GM18526 (cell line): Measurements from ENCODE around the gene ZBTB44.

ENCODE experiments used
- POLR2A ChIP-seq: IDR thresholded peaks from 3 replicates; pipeline ENCODE4 v1.6.1; 2011; ENCODE audit not compliant: insufficient read length; ENCODE audit errors: extremely low read depth

ZBTB44 gene

DNA sequence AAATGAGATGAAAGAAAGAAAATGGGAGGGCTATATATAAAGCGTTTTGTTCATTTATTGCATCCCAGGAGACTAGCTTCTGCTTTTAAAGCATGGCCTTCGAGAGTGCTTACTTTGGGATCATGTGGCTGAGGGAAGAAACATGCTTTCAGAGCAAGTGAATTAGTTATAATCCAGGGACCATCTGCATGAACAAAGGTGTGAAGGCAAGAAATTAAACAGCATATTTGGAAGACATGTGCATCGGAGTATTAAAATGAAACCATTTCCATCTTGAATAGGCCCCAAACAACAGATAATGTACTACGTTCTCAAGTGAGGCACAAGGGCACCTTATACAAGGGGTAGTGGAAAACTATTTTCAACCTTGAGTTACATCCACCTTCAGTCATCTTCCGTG is 51.4 kb downstream of the ZBTB44 start:
- no peak for TF ChIP-seq POLR2A

DNA sequence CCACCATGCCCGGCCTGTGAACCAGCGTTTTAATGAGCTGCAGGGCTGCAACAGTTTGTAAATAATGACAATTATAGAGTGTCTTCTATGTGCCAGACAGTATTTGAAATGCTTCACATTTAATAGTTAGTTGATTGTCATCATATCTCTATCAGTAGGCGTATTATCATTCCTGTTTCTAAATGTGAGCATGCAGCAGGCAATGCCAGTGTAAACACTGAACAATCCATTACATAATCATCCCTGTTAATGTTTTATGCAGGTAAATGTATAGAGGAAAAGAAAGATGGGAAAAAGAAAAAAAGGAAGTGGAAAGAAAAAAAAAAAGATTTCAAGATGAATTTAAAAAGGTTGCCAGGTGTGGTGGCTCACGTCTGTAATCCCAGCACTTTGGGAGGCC is 52.3 kb downstream of the ZBTB44 start:
- no peak for TF ChIP-seq POLR2A

DNA sequence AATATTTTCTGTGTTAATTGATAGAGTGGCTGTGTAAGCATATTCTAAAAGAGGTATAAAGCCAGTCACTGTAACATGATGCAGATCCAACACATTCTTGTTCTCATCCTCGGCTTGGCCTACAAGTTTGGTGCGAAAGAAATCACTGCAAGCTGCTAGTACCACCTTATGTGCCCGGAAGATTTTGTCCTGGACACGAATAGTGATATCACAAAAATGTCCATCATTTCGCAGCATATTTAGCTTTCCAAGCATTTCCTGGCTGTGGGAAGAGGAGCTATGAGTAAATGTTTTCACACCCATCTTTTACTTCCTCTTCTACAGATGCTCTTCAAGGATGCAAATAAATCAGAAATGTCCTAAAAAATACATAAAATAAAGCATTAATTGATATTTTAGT is 53.1 kb downstream of the ZBTB44 start:
- TF ChIP-seq POLR2A, result no peak

- no peak for TF ChIP-seq POLR2A
Observed at GRCh38 chr11:130260742-130261141, 54.0 kb downstream of the ZBTB44 start.

GRCh38 chr11:130260080-130260627 is 54.6 kb downstream of the ZBTB44 start:
- no peak for TF ChIP-seq POLR2A

- TF ChIP-seq POLR2A, result no peak
Observed at GRCh38 chr11:130249371-130249770, 65.3 kb downstream of the ZBTB44 start.

- TF ChIP-seq POLR2A, result no peak
Observed at GRCh38 chr11:130247319-130247718, 67.4 kb downstream of the ZBTB44 start.

GRCh38 chr11:130246738-130247137 is 68.0 kb downstream of the ZBTB44 start:
- no peak for TF ChIP-seq POLR2A

GRCh38 chr11:130246270-130246669 is 68.4 kb downstream of the ZBTB44 start:
- no peak for TF ChIP-seq POLR2A

GRCh38 chr11:130244848-130245247 is 69.9 kb downstream of the ZBTB44 start:
- TF ChIP-seq POLR2A, result no peak

DNA sequence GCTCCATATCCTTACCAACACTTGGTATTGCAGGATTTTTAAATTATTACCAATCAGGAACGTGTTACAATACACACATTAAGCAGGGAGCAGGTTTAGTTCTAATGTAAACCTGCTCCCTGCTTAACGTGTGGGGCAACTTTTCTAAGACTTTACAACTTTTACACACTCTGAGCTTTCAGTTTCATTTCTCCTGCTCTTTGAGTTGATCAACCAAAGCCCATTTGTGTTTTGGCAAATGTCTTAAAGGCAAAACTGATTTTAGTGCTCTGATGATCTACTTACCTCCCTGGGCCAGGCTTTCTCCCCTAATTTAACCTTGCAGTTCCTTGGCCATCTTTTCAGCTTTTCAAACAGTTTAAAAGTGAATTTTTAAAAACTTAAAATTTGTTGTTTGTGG is 70.9 kb downstream of the ZBTB44 start:
- TF ChIP-seq POLR2A, result no peak

DNA sequence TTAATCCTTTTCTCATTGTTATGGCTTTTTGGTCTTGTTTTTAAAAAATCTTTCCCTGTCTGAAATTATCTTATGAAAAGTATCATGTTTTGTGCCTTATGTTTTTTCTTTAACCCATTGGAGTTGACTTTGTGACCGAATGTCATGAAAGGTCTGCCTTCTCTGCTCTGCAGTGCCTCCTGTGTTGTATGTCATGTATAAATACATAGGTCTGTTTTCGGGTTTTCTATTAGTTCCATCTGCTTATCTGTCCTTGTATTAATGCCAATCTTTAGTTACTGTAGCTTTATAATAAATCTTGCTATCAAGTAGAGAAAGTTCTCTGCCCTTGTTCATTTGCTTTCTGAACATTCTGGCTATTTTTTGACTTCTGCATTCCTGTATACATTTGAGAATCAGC is 73.0 kb downstream of the ZBTB44 start:
- TF ChIP-seq POLR2A, result no peak

- no peak for TF ChIP-seq POLR2A
Observed at GRCh38 chr11:130237282-130238006, 77.3 kb downstream of the ZBTB44 start.

- no peak for TF ChIP-seq POLR2A
Observed at GRCh38 chr11:130234315-130234714, 80.4 kb downstream of the ZBTB44 start.

GRCh38 chr11:130227373-130227772 is 87.3 kb downstream of the ZBTB44 start:
- no peak for TF ChIP-seq POLR2A

DNA sequence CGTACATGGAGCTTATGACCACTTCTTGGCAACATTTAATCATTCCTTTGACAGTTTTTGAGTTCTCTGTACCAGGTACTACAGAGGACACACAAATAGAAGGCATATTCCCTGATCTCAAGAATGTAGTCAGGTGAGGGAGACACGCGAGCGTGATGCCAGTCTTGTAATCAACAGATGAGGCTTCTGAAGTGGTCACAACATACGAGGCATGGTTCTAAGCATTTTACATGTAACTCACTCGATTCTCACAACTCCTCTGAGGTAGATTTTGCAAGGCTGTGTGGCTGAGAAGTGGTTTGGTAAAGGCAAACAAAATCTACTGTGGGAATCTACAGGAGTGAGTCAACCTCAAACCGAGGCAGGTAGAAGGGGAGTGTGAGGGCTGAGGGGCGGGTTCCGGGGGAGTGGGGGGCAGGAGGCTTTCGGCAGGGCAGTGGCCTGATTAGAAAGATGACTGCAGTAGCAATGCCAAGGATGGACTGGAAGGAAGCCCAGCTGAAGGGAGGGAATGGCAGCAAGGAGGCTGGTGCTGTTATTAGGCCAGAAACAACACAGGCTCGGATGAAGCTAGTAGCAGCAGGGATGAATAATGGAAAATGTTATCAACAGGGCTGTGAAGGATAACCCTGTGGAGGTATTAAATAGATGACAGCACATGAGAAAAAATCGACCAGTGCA is 91.3 kb downstream of the ZBTB44 start:
- no peak for TF ChIP-seq POLR2A

DNA sequence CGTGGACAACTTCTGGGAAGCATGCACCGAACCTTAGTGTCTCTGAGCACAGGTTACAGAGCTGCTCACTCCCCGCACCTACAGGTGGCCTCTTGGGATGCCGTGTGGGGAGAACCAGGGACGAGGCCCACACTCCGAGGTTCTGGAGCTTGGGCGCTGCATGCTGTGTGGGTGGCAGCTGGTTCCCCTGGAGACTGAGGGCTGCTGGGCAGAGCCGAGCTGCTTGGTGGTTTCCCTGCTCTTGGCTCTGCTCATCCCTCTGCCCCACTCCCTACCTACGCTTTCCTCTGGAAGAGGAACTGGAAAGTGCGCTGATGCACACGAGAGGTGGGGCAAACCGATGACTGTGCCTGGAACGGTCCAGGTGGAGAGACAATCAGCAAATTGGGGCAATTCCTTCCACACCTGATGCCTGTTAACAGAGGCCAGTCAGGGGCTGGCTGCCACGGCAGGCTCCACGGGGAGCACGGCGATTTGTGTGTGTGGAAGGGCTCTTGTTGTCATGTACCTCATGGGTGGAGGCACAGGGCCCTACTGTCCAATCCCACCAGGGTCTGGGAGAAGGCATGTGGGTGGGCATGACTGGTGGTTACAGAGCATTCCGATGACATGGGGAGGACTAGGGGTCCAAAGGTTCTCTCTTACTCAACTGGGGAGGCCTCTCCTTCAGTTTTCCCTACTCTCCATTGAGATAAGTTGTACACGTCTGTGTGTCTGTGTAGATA is 94.2 kb downstream of the ZBTB44 start:
- TF ChIP-seq POLR2A, result no peak

DNA sequence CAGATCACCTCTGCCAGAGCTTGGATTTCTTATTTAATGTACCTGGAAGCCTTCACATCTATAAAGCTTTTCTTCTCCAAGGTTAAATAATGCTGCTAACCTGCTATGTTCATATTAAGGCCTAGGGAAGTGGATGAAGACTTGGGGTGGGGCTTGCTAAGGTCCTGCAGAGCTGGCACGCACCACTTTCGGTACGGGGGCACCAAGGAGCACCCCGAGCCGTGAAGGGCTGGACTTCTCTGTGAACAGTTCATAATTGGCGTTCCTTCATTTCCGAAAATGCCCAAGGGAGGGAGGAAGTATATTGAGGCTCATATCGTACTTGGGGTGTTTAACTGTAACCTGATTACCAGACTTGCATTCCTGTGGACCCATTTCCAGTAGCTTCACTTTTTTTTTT is 95.6 kb downstream of the ZBTB44 start:
- TF ChIP-seq POLR2A, result no peak
